ENCODE results near the gene GJC1. TPM values are rescaled to one million over a fixed set of nuclear protein-coding genes. Genes with fewer than 3 reads are reported as not detected.

GJC1 gene
- total and polyA plus RNA-seq, 5 experiments from 2014 or later = not detected

- no peak overlapping the region for H3K4me3 Mint-ChIP-seq
- POLR2A ChIA-PET = no interaction called here
- H3K27me3 Mint-ChIP-seq = peaks cover 3 to 32% (median 16%) of the 10 kb centered on the region in 5 donors
- ATAC-seq (no peak), DNase-seq (no peak)
- H3K27ac Mint-ChIP-seq = no peak overlapping the region
- no peaks in the 10 kb centered on the region for H3K9me3 Mint-ChIP-seq
- peaks cover 0 to 5% (median 2%) of the 10 kb centered on the region in 4 donors for H3K4me1 Mint-ChIP-seq
- H3K36me3 Mint-ChIP-seq = no peaks in the 10 kb centered on the region
These were observed 60.4 kb downstream of the GJC1 start for GRCh38 chr17:44769647-44770084.

DNA sequence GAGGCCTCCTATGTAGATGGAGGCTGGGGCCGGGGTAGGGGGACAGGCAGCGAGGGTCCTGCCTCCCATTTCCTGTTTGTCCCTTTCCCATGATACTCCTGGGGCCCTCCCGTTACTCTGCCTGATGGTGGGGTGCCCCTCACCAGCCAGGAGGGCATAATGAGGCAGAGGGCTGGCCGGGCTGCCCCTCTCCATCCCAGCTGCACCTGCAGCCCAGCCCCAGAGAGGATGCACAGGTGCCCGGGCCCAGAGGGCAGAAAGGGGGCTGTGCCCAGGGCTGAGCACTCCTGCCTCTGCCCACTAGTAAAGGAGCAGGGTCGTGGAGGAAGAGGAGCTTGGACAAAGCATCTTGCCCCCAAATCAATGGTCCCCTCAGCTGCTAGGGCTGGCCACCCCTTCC, 60.9 kb downstream of the GJC1 start:
- DNase-seq (no peak), ATAC-seq (no peak)
- H3K36me3 Mint-ChIP-seq = no peaks in the 10 kb centered on the region
- POLR2A ChIA-PET = no interaction called here
- H3K4me1 Mint-ChIP-seq = peaks cover 0 to 5% (median 2%) of the 10 kb centered on the region in 4 donors
- H3K27ac Mint-ChIP-seq = no peak overlapping the region
- H3K4me3 Mint-ChIP-seq = no peak overlapping the region
- H3K9me3 Mint-ChIP-seq = no peaks in the 10 kb centered on the region
- H3K27me3 Mint-ChIP-seq = peaks cover 3 to 36% (median 18%) of the 10 kb centered on the region in 5 donors

DNA sequence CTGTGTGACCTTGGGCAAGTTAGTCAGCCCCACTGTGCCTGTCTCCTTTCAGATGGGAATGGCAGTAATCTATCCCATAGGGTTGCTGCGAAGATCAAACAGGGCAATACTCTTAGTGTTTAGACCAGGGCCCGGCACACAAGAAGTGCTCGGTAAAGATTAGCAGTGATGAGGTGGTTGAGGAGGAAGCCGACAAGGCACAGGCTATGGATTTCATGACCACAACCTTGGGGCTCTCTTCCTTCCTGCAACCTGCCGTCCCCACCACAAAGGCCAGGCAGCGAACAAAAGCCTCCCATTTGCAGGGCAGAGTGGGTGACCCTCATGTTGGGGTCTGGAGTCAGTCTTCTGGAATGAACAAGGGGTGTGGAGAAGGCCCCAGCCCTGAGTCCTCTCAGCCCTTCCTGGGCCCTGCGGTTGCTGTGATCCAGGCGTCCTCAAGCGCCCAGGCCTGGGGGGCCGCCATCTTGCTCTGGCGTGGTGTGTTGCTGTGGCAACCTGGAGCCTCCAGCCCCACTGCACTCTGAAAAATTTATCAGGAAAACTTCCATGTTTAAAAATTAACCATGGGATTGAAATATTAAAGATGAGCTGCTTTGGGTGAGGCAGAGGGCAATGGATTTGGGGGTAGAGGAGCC, 61.5 kb downstream of the GJC1 start:
- no peaks in the 10 kb centered on the region for H3K36me3 Mint-ChIP-seq
- DNase-seq (no peak), ATAC-seq (no peak)
- peak overlapping the region in 3 of 10 donors; percentile 20 to 70 (median 37) for H3K27ac Mint-ChIP-seq
- peaks cover 3 to 41% (median 21%) of the 10 kb centered on the region in 5 donors for H3K27me3 Mint-ChIP-seq
- peaks cover 0 to 5% (median 2%) of the 10 kb centered on the region in 4 donors for H3K4me1 Mint-ChIP-seq
- H3K4me3 Mint-ChIP-seq = no peak overlapping the region
- POLR2A ChIA-PET = no interaction called here
- H3K9me3 Mint-ChIP-seq = no peaks in the 10 kb centered on the region

- Mint-ChIP-seq H3K27me3 (peaks cover 3 to 44% (median 23%) of the 10 kb centered on the region in 5 donors), H3K9me3 (no peaks in the 10 kb centered on the region), H3K36me3 (no peaks in the 10 kb centered on the region), H3K27ac (no peak overlapping the region), H3K4me1 (peaks cover 0 to 5% (median 2%) of the 10 kb centered on the region in 4 donors), H3K4me3 (no peak overlapping the region)
- POLR2A ChIA-PET = interaction anchor here (0.7 kb wide), 1 partner anchor 1407 kb away, joined by 3 read pairs; no protein-coding TSS in a partner anchor
- DNase-seq (no peak), ATAC-seq (no peak)
These were observed 62.6 kb downstream of the GJC1 start for GRCh38 chr17:44767493-44767892.

DNA sequence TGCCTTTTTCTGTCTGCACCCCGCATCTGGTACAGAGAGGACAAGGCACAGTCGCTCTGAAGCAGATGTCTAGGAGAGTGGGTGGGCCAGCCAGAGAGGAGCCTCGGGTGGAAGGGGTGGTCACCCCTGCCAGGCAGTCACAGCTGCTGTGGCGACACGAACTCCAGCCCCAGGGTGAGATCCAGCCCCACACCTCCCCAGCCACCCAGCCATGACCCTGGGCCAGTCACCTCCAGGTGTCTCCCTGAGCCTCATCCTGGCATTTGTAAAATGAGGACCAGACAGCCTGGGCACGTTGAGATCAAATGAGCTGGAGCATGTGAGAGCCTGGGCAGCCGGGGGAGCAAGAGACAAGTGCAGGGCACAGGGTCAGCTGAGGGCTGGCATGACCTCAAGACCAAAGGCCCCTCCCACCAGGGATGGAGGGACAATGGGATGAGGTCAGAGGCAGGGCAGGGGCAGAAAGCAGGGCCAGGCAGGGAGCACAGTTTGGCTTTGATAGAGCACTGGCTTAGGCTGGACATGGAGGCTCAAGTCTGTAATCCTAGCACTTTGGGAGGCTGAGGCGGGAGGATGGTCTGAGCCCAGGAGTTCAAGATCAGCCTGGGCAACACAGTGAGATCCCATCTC, 63.6 kb downstream of the GJC1 start:
- peaks cover 3 to 45% (median 25%) of the 10 kb centered on the region in 5 donors for H3K27me3 Mint-ChIP-seq
- peaks cover 0 to 5% (median 2%) of the 10 kb centered on the region in 4 donors for H3K4me1 Mint-ChIP-seq
- no peaks in the 10 kb centered on the region for H3K36me3 Mint-ChIP-seq
- POLR2A ChIA-PET = interaction anchor here (0.6 to 0.7 kb wide), 2 partner anchors 70 to 1406 kb away, joined by 3 to 5 read pairs; no protein-coding TSS in a partner anchor
- H3K9me3 Mint-ChIP-seq = no peaks in the 10 kb centered on the region
- ATAC-seq = no peak
- no peak for DNase-seq
- no peak overlapping the region for H3K4me3 Mint-ChIP-seq
- peak overlapping the region in 1 of 10 donors; percentile 67 for H3K27ac Mint-ChIP-seq

DNA sequence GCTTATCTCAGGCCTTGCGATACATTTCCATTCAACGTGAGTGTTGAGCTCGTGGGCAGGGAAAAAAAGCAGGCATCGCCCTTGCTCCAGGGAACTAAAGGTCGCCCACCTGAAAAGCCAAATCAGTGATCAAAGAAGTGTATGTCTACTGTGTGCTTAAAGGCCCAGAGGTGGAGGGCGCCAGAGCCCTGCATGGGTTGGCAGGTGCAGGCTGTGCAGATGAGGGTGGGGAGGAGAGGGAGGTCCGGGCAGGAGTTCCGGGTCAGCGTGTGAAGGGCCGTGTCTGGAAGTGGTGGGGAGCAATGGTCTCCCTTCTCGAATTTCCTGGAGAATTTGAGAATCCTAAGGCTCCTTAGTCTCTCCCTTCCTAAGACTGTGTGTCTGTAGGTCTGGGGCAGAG, 64.1 kb downstream of the GJC1 start:
- POLR2A ChIA-PET = no interaction called here
- Mint-ChIP-seq H3K9me3 (no peaks in the 10 kb centered on the region), H3K27ac (peak overlapping the region in 1 of 10 donors; percentile 67), H3K27me3 (peaks cover 7 to 51% (median 31%) of the 10 kb centered on the region in 5 donors), H3K4me3 (no peak overlapping the region), H3K36me3 (no peaks in the 10 kb centered on the region), H3K4me1 (peaks cover 0 to 5% (median 2%) of the 10 kb centered on the region in 4 donors)
- DNase-seq (no peak), ATAC-seq (no peak)

- H3K4me3 Mint-ChIP-seq = no peak overlapping the region
- H3K27me3 Mint-ChIP-seq = peaks cover 7 to 52% (median 33%) of the 10 kb centered on the region in 5 donors
- no peak for DNase-seq
- H3K36me3 Mint-ChIP-seq = no peaks in the 10 kb centered on the region
- no peaks in the 10 kb centered on the region for H3K9me3 Mint-ChIP-seq
- no peak for ATAC-seq
- POLR2A ChIA-PET = no interaction called here
- no peak overlapping the region for H3K27ac Mint-ChIP-seq
- H3K4me1 Mint-ChIP-seq = peaks cover 0 to 1% (median under 1%) of the 10 kb centered on the region in 4 donors
These were observed 66.9 kb downstream of the GJC1 start for GRCh38 chr17:44763170-44763569.

GRCh38 chr17:44761932-44762810, 67.9 kb downstream of the GJC1 start:
- no peaks in the 10 kb centered on the region for H3K36me3 Mint-ChIP-seq
- no peak overlapping the region for H3K4me3 Mint-ChIP-seq
- POLR2A ChIA-PET = no interaction called here
- peaks cover 0 to 2% (median under 1%) of the 10 kb centered on the region in 4 donors for H3K4me1 Mint-ChIP-seq
- DNase-seq (no peak), ATAC-seq (no peak)
- no peak overlapping the region for H3K27ac Mint-ChIP-seq
- no peaks in the 10 kb centered on the region for H3K9me3 Mint-ChIP-seq
- H3K27me3 Mint-ChIP-seq = peaks cover 7 to 58% (median 33%) of the 10 kb centered on the region in 5 donors

GRCh38 chr17:44760474-44761308, 69.4 kb downstream of the GJC1 start:
- POLR2A ChIA-PET = interaction anchor here (0.6 kb wide), 1 partner anchor 1800 kb away, joined by 3 read pairs; no protein-coding TSS in a partner anchor
- Mint-ChIP-seq H3K4me1 (peaks cover 0 to 2% (median under 1%) of the 10 kb centered on the region in 4 donors), H3K9me3 (no peaks in the 10 kb centered on the region), H3K27ac (no peak overlapping the region), H3K27me3 (peaks cover 7 to 49% (median 29%) of the 10 kb centered on the region in 5 donors), H3K4me3 (peak overlapping the region in 6 of 10 donors; percentile 1 to 66 (median 37)), H3K36me3 (no peaks in the 10 kb centered on the region)
- ATAC-seq = no peak
- no peak for DNase-seq

DNA sequence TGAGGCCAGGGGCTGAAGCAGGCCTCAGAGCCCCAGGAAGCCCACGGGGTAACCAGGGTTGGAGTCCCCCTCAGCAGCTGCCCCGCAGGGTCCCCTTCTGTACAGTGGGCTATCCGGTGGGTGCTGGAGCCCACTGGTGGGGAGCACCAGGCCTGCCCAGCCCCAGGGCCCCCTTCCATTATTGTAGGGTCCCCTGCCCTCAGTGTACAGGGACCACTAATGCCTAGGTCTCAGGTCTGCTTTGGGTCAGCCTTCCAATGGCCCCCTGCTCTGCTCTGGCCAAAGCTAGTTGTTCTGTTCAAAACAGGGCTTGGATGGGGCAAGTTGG, 70.2 kb downstream of the GJC1 start:
- ATAC-seq (no peak), DNase-seq (no peak)
- Mint-ChIP-seq H3K4me3 (peak overlapping the region in 5 of 10 donors; percentile 10 to 30 (median 28)), H3K27ac (no peak overlapping the region), H3K4me1 (peaks cover 0 to 2% (median under 1%) of the 10 kb centered on the region in 4 donors), H3K9me3 (no peaks in the 10 kb centered on the region), H3K36me3 (no peaks in the 10 kb centered on the region), H3K27me3 (peaks cover 7 to 48% (median 29%) of the 10 kb centered on the region in 5 donors)
- POLR2A ChIA-PET = no interaction called here

GRCh38 chr17:44759086-44759915, 70.8 kb downstream of the GJC1 start:
- ATAC-seq = peak; percentile 36 to 58
- Mint-ChIP-seq H3K4me3 (peak overlapping the region in 3 of 10 donors; percentile 30 to 43 (median 43)), H3K36me3 (no peaks in the 10 kb centered on the region), H3K27me3 (peaks cover 7 to 43% (median 28%) of the 10 kb centered on the region in 5 donors), H3K27ac (no peak overlapping the region), H3K4me1 (peaks cover 0 to 2% (median under 1%) of the 10 kb centered on the region in 4 donors), H3K9me3 (no peaks in the 10 kb centered on the region)
- POLR2A ChIA-PET = no interaction called here
- DNase-seq = no peak

Measured in naive thymus-derived CD8-positive, alpha-beta T cell (primary cell).